IMR-90 (cell line): ENCODE data around the gene MMD.

Experiments
- BHLHE40 ChIP-seq: fragments of 150-350 bp; IDR thresholded peaks from 2 replicates; pipeline ENCODE4 v1.6.1; 2016; ENCODE audit warnings: mild to moderate bottlenecking, low read depth, low read length
- CTCF ChIP-seq: conservative IDR thresholded peaks from 2 replicates; pipeline ENCODE4 v1.5.1; 2012; ENCODE audit warnings: mild to moderate bottlenecking, low read depth, low read length, improper control_type of control experiment
- MAFK ChIP-seq: IDR thresholded peaks from 2 replicates; pipeline ENCODE4 v1.6.1; 2012; ENCODE audit warnings: low read depth, low read length, improper control_type of control experiment
- POLR2A ChIP-seq: IDR thresholded peaks from 2 replicates; pipeline ENCODE4 v1.6.1; 2012; ENCODE audit warnings: mild to moderate bottlenecking, low read depth, low read length
- USF2 ChIP-seq: fragments of 150-350 bp; IDR thresholded peaks from 2 replicates; pipeline ENCODE4 v1.6.1; 2017; ENCODE audit warnings: mild to moderate bottlenecking, antibody characterized with exemption, low read length, low read depth

- no peak for TF ChIP-seq MAFK
- no peak for TF ChIP-seq POLR2A
- TF ChIP-seq CTCF = no peak
- TF ChIP-seq BHLHE40 = no peak; the same call in 1 of the 2 replicates
- peak; percentile 52; the same call in 1 of the 2 replicates for TF ChIP-seq USF2
Observed at GRCh38 chr17:55452139-55452790, 30.6 kb upstream of the MMD start.
